ENCODE results near the gene TCTN2. TPM values are rescaled to one million over a fixed set of nuclear protein-coding genes. Genes with fewer than 3 reads are reported as not detected.

Gene TCTN2
- total and polyA plus RNA-seq, 2 of the 8 experiments (the other 6 are each of a cell fraction or from before 2014, with no cell fraction given) = 7.5 to 8.4 TPM

GRCh38 chr12:123754041-123754772, 83.3 kb downstream of the TCTN2 start (continued):
- TF ChIP-seq CHD7 (IDR thresholded peaks at IDR 0.05; ENCODE audit: insufficient replicate concordance, low read length) = no peak
- TF ChIP-seq CHD1 (IDR thresholded peaks at IDR 0.05; ENCODE audit: low read depth, low read length) = no peak
- TF ChIP-seq RAD21 (IDR thresholded peaks at IDR 0.05 in 1 of 2, conservative IDR thresholded peaks at IDR 0.05 in 1 of 2; ENCODE audit: low read depth in 2 of 2, low read length in 2 of 2) = no peak
- TF ChIP-seq NRF1 (IDR thresholded peaks at IDR 0.05; ENCODE audit: low read depth, low read length) = no peak
- TF ChIP-seq ZNF274 (IDR thresholded peaks at IDR 0.05; ENCODE audit: borderline replicate concordance, extremely low read depth, low read length) = no peak
- no peak for TF ChIP-seq CBX5 (IDR thresholded peaks at IDR 0.05; ENCODE audit: low read depth, low read length)
- TF ChIP-seq ATF3 (IDR thresholded peaks at IDR 0.05; ENCODE audit: insufficient read depth, low read depth, low read length) = no peak

Measured in H1 (cell line).